ENCODE results near the gene CYB5B.

The CYB5B gene

DNA sequence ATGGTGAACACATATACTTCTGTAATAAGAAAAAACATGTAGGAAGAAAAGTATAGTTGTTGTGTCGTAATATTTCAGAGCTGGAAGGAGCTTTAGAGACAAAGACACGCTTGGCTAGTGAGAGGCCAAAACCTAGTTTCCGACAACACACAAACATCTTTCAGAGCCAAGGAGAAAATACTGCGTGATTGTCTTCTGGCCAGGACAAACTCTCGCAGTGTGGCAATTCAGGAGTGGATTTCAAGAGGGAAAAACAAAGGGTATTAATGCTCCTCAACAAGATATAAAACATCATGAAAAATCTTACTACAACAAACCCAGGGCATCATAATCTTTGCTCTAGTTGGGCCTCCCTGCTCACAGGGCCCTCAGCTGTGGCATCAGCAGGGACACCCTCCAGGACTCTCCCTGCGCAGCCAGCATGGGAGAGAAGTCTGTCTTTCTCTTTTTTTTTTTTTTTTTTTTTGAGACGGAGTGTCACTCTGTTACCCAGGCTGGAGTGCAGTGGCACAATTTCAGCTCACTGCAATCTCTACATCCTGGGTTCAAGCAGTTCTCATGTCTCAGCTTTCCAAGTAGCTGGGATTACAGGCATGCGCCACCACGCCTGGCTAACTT, 66.4 kb downstream of the CYB5B start:
- DNase-seq: no peak

DNA sequence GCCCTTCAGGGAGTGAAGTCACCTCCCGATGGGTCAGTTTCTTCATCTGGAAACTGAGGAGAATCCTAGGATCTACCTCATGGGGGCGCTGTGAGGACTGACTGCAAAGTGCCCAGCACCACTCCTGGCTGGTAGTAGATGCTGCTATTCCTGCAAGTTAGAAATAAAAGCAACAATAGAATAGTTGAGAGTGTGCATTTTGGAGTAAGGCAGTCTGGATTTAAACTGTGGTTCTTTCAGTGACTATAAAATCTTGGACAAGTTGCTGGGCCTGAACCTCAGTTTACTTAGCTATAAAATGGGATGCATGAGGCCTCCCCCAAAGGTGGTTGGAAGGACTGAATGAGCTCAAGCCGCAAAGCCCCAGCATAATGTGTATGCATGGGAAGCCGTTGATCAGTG, 70.6 kb downstream of the CYB5B start:
- DNase-seq: peak; percentile 53

DNA sequence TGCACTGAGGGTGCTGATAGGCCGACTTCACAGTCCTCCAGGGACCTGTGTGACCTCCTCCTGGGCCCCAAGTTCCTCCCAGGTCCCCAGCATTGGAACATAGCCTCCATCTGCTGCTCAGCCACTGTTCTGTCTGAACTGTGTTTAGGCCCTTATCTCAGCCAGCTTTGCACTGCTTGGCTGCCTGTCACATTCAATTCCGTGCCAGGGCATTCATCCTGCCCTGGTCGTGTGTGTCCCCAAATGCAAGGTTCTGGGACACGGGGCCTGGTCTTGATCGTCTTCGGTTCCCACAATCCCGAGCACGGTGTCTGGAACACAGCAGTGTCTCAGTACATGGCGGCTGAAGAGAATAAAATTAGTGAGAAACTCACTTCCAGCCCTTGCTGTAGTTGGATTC, 71.4 kb downstream of the CYB5B start:
- no peak for DNase-seq

DNA sequence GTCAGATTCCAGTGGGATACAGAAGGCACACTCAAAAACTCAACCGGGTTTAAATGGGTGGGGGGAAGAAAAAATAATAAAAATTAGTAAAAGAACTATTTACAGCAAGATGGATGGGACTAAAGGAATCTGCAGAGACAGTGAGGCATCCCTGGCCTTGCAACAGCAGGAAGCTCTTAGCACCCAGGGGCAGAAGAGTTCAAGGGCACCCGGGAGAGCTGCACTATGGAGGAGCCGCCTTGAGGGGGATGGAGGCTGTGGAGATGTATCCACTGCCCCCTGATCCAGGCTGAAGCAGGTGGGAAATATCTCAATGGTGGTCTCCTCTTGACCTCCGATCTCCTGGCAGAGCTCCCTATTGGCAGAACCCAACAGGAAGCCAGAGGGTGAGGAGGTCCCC, 72.0 kb downstream of the CYB5B start:
- no peak for DNase-seq

DNA sequence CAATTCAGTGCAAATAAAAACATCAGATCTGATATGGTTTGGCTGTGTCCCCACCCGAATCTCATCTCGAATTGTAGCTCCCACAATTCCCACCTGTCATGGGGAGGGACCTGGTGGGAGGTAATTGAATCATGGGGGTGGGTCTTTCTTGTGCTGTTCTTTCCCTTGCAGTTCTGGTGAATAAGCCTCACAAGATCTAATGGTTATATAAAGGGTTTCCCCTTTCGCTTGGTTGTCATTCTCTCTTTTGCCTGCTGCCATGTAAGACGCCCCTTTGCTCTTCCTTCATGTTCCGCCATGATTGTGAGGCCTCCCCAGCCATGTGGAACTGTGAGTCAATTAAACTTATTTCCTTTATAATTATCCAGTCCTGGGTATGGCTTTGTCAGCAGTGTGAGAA, 72.5 kb downstream of the CYB5B start:
- DNase-seq: no peak

DNA sequence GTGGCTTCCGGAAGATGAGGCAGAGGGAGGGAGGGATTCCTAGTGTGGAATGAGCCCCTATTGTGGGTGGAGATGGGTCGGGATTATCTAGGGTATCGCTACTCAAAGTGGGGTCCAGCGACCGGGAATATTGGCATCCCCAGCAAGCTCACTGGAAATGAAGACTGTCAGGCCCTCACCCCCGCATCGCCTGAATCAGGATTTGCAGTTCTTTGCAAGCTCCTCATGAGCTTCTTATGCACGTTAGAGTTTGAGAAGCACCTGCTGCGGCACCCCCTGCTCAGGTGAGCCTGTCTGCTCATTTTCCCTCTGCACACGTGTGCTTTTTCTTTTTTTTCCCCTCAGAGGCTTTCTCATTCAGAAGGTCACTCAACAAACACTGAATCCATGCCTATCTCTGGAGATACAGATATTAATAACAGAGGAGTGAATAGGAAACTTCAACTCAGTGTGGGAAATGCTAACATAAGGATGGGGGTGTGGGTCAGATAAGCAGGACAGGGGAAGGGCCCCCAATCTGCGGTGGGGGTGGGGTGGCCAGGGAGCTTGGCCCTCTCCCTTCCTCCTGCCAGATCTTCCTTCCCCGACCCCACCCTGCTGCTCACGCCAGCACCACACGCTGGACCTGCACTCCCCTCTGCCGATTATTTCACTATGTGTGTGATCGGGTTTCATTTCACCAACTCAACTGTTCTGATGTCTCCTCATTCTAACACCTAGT, 73.6 kb downstream of the CYB5B start:
- DNase-seq: no peak

DNA sequence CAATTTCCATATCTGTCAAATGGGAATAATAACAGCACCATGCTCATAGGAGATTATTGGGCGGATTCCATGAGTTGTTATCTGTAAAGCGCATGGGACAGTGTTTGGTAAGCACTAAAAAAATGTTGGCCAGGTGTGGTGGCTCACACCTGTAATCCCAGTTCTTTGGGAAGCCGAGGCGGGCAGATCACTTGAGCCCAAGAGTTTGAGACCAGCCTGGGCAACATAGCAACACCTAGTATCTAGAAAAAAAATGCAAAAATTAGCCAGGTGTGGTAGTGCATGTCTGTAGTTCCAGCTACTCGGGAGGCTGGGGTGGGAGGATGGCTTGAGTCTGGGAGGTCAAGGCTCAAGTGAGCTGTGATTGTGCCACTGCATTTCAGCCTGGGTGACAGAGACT, 74.5 kb downstream of the CYB5B start:
- DNase-seq: no peak

DNA sequence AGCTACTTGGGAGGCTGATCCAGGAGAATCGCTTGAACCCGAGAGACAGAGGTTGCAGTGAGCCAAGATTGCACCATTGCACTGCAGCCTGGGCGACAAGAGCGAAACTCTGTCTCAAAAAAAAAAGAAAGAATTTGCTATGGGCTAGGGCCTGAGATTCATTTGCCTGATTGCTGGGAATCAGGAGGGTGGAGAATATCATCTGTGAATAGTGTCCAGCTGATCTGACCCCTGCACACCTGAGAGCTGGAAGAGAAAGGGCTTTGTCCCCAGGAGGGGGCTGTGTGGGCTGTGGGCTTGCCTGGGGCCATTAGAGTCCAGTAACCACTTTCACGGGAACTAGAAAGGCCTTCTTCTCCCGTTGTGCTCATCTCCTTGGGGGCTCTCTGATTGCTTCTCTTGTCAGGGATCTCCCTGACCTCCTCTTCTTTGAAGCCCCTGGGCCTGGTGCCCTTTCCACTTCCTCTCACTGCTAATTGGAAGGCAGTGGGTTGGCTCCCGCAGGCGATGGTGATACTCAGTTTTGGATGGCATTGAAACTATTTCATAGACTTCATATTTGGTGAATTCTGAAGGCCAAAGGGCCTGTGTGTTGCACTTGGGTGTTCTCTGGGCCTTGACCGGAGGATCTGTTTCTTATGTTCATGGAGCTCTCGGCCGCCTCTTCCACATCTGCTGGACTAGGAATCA, 75.3 kb downstream of the CYB5B start:
- DNase-seq: no peak

DNA sequence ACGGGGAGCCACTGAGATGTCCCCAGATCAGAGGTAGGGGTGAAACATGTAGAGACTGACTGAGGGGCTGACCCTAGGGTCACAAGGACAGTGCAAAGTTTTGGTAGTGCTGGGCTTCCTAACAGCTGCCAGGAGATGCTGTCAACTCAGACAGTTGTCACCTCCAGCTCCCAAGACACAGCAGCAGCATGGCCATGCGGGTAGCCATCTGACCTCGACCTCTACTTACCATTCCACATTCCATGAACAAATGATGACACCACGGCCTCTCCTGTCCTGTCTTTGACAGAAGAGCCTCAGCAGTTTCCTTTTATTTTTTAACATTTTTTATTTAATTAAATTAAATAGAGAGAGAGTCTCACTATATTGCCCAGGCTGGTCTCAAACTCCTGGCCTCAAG, 76.1 kb downstream of the CYB5B start:
- DNase-seq: no peak

DNA sequence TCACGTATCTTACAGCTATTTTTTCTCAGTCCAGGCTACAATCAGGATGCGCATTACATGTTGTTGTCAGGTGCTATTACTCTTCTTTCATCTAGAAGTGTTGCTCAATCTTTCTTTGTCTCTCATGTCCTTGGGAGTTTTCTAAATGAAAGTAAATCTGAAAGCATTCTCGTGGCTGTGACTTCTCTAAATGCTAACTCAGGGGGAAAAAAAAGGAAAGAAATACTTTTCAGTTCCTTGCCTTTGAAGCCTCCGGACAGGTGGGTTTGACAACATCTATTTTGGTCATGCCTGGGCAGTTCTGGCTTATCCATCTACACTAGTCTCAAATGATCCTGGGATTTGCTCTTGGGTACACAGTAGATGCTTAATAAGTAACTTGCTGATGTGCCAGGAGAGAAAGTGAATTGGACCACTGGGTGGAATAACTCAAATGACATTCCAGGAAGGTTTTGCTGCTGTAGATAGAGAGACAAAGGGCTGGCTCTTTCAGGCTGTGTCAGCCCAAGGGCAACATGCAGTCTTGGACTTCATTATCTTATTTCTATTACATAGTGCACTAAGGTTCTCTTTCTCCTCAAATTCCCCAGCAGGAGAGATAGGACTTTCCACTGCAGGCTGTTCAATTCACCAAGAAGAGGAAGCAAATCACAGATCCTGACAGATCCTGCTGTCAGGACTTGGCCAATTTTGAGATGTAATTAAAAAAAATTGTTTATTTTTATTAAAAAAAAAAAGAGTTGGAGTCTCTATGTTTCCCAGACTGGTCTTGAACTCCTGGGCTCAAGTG, 77.7 kb downstream of the CYB5B start:
- DNase-seq: no peak

DNA sequence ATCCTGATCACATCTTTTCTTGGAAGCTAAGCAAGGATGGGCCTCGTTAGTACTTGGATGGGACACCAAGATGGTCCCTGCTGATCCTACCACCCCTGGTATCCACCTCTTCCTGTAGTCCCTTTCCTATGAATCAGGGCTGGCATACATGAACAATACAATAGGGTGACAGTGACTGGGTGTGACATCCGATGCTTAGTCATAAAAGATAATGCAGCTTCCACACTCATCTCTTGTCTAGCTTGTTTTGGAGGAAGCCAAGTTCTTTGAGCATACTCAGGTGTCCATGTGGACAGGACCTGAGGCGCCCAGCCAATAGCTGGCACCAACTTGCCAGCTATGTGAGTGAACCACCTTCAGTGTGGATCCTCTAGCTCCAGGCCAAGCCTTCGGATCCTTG, 78.8 kb downstream of the CYB5B start:
- peak; percentile 5 for DNase-seq

DNA sequence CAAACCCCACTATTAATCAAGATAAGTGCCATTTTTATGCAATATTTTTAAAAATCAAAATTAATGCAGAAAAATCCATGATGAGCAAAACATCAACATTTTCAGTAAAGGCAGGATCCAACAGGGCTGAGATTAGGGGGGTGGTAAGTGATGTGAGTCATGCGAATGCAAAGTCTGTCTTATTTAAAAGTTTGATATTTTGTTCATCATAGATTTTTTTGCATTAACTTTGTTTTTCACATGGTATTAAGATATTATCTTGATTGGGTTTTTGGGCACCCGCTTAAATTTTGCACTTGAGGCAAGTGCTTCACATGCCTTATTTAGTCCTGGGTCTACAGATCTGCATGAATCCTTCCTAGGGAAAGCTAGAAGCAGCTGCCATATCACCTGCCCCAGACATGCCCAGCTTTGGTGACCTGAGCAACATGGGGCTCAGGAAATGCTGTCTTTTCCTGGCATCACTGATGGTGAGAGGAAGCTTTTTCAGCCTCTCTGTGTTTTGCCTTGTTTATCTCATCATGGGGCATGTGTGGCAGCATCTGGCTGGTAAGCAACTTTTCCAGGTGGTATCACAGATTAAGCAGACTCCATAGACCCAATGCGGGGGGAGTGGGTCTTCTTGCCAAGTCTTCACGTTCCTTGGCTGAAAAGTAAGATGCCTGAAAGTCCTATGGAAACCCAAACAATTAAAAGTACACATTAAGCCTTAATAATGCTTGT, 83.8 kb downstream of the CYB5B start:
- DNase-seq: no peak

DNA sequence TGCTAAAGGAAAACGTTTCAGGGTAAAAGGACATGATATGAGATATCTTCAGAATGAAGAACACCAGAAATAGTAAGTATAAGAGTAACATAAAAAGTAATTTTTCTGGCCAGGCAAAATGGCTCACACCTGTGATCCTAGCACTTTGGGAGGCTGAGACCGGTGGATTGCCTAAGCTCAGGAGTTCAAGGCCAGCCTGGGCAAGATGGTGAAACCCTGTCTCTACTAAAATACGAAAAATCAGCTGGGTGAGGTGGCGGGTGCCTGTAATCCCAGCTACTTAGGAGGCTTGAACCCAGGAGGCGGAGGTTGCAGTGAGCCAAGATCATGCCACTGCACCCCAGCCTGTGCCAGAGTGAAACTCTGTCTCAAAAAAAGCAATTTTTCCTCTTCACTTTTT, 84.7 kb downstream of the CYB5B start:
- DNase-seq: no peak

DNA sequence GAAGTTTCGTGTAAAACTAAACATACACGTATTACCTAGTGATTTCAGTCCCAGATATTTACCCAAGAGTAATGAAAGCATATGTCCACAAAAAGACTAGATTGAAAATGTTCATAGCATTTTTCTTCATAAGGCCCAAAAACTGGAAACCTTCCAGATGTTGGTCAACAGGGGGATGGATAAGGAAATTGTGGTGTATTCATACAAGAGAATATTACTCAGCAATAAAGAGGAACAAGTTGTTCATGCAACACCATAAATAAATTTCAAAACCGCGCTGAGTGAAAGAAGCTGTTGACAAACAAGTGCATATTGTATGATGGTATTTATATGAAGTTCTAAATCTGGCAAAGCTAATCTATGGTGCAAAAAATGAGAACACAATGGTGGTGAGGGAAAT, 87.2 kb downstream of the CYB5B start:
- no peak for DNase-seq

DNA sequence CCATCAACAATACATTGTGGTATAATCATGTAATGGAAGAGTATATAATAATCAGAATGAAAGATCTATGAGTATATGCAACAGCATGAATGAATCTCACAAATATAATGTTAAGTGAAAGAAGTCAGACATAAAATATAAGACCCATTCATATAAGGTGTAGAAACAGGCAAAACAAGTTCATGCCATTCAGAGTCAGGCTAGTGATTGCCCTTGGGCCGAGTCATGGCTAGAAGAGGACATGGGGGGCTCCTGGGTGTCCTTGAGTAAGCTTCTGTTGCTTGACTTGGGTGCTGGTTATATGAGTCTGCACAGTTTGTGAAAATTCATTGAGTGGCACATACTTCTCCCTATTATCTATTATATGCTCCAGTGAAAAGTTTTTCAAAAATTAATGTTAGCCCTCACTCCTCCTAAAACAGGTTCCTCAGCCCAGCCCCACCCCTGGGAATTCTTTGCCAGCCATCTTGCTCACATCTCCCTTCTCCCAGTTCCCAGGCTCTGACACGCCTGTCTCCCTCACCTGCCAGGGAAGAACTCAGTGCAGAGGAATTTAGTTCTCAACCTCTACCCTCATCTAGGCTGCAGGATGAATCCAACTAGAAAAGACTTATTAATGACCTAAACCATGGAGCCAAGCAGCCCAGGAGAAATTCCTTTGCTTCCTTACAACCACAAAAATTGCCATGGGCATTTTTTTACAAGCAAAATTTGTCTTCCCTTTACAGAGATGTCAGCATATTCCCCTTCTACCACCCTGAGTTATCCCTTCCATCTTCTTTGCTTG, 89.0 kb downstream of the CYB5B start:
- DNase-seq: no peak

DNA sequence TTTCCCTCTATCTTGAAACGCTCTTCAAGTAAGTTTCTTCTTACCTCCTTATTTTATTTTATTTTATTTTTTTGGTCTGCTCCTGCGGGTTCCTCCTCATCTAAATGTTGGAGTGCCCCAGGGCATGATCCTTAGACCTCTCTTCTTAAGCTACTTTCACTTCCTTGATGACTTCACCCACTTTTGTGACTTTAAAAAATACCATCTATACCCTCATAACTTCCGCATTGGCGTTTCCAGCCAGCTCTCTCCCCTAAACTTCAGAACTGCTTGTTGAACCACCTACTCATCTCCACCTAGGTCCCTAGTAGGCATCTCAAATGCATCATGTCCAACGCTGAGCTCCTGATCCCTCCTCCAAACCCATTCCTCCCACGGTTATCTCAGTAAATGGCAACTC, 89.9 kb downstream of the CYB5B start:
- no peak for DNase-seq

Data from DMS53 (cell line).